Measurements from ENCODE around the gene PSME3IP1. TPM values are rescaled to one million over a fixed set of nuclear protein-coding genes. Genes with fewer than 3 reads are reported as not detected.

PSME3IP1 gene
- total and polyA plus RNA-seq, 12 donors = 49.6 to 66.8 (median 61.4) TPM

- peaks cover 0 to 63% (median 5%) of the 10 kb centered on the region in 9 donors for H3K36me3 ChIP-seq
- intact Hi-C loops (cut with DNase I) = no loop called here
- no peak for TF ChIP-seq CTCF (IDR thresholded peaks at IDR 0.05)
- H3K27me3 ChIP-seq = no peaks in the 10 kb centered on the region
- ATAC-seq (no peak), DNase-seq (no peak)
- WGBS, 2 donors = 88 to 94% methylated on average over 11 of the region's 11 CpGs
- peak overlapping the region in 1 of 10 donors; percentile 26 for H3K27ac ChIP-seq
- no peaks in the 10 kb centered on the region for H3K9me3 ChIP-seq
- peaks cover 0 to 2% (median 0%) of the 10 kb centered on the region in 9 donors for H3K4me1 ChIP-seq
- no peak overlapping the region for H3K4me3 ChIP-seq
Measured at GRCh38 chr16:57128771-57129389, 57.0 kb downstream of the PSME3IP1 start.

GRCh38 chr16:57127836-57128235 is 58.0 kb downstream of the PSME3IP1 start:
- Histone ChIP-seq H3K27ac (no peak overlapping the region), H3K4me1 (peaks cover 0 to 11% (median 0%) of the 10 kb centered on the region in 9 donors), H3K9me3 (no peaks in the 10 kb centered on the region), H3K27me3 (no peaks in the 10 kb centered on the region), H3K4me3 (no peak overlapping the region), H3K36me3 (peaks cover 0 to 74% (median 5%) of the 10 kb centered on the region in 9 donors)
- ATAC-seq (no peak), DNase-seq (no peak)
- WGBS, 2 donors = 97 to 98% methylated on average over 7 of the region's 7 CpGs
- no peak for TF ChIP-seq CTCF (IDR thresholded peaks at IDR 0.05)
- intact Hi-C loops (cut with DNase I) = no loop called here

GRCh38 chr16:57127037-57127763 is 58.6 kb downstream of the PSME3IP1 start:
- Histone ChIP-seq H3K4me1 (peaks cover 0 to 11% (median 0%) of the 10 kb centered on the region in 9 donors), H3K36me3 (peaks cover 0 to 76% (median 5%) of the 10 kb centered on the region in 9 donors), H3K27me3 (no peaks in the 10 kb centered on the region), H3K27ac (no peak overlapping the region), H3K4me3 (no peak overlapping the region), H3K9me3 (no peaks in the 10 kb centered on the region)
- no peak for TF ChIP-seq CTCF (IDR thresholded peaks at IDR 0.05)
- no peak for DNase-seq
- ATAC-seq = no peak
- intact Hi-C loops (cut with DNase I) = no loop called here
- 91 to 94% methylated on average over 5 of the region's 5 CpGs for WGBS, 2 donors

GRCh38 chr16:57126411-57126810 is 59.4 kb downstream of the PSME3IP1 start:
- no peak for DNase-seq
- H3K4me3 ChIP-seq = no peak overlapping the region
- H3K36me3 ChIP-seq = peaks cover 0 to 82% (median 9%) of the 10 kb centered on the region in 9 donors
- ATAC-seq = no peak
- intact Hi-C loops (cut with DNase I) = no loop called here
- 80 to 84% methylated on average over 4 of the region's 4 CpGs for WGBS, 2 donors
- no peak overlapping the region for H3K27ac ChIP-seq
- no peak for TF ChIP-seq CTCF (IDR thresholded peaks at IDR 0.05)
- no peaks in the 10 kb centered on the region for H3K27me3 ChIP-seq
- no peaks in the 10 kb centered on the region for H3K9me3 ChIP-seq
- H3K4me1 ChIP-seq = peaks cover 0 to 11% (median 0%) of the 10 kb centered on the region in 9 donors
